Upper lobe of left lung (tissue), 4 donors: ENCODE measurements around the gene SUB1.
"Not testable (repeated sequence)": the region's sequence is repeated elsewhere in the genome, so short reads cannot be mapped to it uniquely, and the experiment has no call there.

Source experiments
- POLR2A ChIP-seq, 4 donors: fragments of 450-650 bp; IDR thresholded peaks; one replicate each; pipeline ENCODE4 v1.5.1; 2016 to 2017; ENCODE audit warnings: antibody characterized with exemption in 4 of 4, mild to moderate bottlenecking in 2 of 4
- TF ChIP-seq, protein P1 (sequence below), 6 experiments: fragments of 450-650 bp in 4 of 6; fragments of 200-600 bp in 2 of 6; sonication (generic) in 2 of 6; IDR thresholded peaks; one replicate each; pipeline ENCODE4 v1.5.1; 2016 to 2019; ENCODE audit warnings: antibody characterized with exemption in 6 of 6

DNA sequence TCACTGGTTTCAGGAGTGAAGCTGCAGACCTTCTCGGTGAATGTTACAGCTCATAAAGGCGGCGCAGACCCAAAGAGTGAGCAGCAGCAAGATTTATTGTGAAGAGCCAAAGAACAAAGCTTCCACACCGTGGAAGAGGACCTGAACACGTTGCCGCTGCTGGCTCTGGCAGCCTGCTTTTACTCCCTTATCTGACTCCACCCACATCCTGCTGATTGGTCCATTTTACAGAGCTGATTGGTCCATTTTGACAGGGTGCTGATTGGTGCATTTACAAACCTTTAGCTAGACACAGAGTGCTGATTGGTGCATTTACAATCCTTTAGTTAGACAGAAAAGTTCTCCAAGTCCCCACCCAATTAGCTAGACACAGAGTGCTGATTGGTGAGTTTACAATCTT is 32.9 kb upstream of the SUB1 start:
- TF ChIP-seq, protein P1, sequence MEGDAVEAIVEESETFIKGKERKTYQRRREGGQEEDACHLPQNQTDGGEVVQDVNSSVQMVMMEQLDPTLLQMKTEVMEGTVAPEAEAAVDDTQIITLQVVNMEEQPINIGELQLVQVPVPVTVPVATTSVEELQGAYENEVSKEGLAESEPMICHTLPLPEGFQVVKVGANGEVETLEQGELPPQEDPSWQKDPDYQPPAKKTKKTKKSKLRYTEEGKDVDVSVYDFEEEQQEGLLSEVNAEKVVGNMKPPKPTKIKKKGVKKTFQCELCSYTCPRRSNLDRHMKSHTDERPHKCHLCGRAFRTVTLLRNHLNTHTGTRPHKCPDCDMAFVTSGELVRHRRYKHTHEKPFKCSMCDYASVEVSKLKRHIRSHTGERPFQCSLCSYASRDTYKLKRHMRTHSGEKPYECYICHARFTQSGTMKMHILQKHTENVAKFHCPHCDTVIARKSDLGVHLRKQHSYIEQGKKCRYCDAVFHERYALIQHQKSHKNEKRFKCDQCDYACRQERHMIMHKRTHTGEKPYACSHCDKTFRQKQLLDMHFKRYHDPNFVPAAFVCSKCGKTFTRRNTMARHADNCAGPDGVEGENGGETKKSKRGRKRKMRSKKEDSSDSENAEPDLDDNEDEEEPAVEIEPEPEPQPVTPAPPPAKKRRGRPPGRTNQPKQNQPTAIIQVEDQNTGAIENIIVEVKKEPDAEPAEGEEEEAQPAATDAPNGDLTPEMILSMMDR (IDR thresholded peaks at IDR 0.05): not testable (repeated sequence)
- not testable (repeated sequence) for TF ChIP-seq POLR2A (IDR thresholded peaks at IDR 0.05)
